NCI-H748 (cell line): ENCODE data around the gene LAMB3.

Experiments used
- DNase-seq: peaks from one replicate; lab custom pipeline; 2025; ENCODE audit not compliant: unreplicated experiment; lab: John Stamatoyannopoulos, UW

LAMB3 gene

DNA sequence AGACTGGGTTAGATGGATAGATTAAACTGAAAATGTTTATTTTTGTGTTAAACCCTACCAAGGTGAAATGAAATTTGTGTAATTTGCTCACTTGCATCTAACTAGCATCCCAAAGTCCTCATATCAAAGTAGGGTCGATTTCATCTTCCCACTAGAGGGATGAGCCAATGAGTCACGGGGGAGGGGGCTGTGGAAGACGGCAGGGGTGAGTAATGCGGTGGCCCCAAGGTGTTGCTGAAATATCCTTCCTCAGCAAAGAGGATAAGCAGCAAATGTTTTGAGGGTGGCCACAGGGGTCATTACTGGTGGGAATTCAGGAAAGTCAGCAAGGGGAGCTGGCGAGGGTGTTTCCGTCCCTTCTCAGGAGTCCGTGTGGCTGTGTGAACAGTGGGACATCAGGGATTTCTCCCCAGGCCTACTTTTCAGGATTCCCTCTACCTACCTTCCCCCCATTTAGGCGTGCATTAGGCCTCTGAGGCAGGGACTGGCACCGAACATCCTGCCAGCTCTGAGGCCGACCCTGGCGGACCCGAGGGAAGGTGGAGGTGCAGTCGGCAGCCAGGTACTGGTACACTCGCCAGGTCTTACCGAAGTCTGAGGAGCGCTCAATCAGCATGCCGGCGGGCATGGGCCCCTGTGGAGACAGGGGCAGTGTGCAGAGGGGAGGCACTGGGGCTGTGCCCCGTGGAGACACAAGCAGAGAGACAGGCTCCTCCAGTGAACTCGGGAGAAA, 18.1 kb downstream of the LAMB3 start:
- no peak for DNase-seq

DNA sequence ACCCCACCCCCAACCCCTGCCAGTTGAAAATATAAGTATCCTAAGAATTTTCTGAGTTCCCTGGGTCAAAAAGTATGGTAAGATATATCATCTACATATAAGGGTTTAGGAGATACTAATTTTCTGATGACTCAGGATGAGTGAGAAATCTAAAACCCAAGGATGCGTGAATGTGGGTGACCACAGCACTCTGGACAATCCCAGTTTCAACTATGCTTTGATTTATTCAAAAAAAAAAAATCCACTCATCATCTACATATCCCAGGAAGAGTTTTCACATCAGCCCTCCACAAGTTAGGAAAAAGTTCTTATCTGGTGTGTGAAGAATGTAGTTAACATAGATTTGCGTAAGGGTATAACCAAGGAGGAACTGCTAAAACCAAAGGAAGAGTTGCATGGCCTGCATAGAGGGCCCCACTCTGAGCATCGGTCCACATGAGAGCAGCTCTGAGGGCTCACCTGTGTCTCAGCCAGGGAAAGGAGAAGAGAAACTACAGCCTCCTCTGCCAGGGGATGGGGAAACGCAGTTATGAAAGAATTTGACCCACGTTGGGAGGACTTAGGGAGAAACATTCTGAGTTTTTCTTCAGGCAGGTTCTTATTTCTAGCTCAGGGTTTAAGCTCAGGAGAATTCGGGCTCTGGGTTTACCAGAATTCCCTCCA, 18.8 kb downstream of the LAMB3 start:
- no peak for DNase-seq

DNA sequence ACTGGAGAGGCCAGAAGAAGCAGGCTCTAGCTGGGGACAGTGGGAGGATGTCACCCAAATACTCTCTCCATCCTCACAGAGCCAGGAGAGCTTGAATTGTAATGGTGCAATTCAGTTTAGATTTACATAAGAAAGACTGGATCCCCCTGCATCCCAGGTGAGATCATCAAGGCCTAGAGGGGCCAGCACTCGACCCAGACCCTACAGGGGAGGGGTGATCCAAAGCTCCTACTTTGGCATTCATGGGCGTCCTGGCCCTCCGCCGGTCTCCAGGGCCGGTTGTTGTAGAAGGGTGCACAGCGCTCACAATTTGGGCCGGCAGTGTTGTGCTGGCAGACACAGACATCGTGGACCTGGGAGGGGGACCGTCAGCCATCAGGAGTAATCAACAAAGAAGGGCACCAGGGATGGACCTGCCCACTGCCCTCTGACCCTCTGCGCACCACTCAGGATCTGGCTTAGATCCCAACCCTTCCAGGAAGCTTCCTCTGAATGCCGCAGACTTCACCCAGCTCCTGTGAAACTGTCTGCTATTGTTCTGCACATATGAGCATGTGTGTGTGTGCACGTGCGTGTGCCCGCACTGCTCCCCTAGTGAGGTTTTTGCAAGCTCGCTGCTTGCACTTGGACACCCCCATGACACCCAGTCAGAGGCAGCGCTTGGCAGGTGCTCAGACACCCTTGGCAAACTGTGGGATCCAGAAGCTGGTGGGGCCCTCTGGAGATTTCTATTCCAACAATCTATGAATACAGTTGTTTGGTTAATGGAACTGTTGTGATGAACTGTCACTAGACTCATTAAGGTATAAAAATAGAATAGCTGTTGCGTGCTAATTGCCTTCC, 21.6 kb downstream of the LAMB3 start:
- DNase-seq, result no peak

DNA sequence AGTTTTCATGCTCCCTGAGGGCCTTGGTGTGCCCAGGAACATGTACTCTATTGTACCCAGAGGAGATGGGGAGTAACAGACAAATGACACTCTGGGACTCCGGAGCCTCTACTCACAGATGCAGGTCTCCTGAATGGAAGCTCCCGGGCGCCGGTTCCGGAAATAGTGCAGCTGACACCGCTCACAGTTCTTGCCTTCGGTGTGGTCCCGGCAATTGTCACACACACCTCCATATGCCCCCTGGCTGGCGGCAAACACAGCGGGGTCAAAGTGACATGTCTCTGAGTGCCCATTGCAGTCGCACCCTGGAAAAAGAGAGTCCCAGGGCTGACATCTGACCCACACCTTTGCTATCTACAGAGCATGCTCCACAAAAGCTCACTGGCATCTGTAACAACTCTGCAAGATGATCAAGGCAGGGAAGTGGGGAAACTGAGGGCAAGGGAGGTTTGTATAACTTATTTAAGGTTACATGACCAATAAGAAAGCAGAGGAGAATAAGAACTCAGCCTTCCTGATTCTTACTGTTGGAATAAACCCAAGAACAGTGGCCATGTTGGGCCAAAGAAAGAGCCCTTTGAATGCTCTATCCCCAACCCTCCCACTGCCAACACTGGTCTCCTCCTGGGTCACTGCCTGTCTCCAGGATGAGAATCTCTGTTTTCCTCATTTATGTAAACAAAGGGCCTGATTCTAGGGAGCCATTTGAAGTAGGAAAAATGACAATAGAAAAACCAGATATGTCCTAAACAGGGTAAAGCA, 22.4 kb downstream of the LAMB3 start:
- DNase-seq, result no peak

DNA sequence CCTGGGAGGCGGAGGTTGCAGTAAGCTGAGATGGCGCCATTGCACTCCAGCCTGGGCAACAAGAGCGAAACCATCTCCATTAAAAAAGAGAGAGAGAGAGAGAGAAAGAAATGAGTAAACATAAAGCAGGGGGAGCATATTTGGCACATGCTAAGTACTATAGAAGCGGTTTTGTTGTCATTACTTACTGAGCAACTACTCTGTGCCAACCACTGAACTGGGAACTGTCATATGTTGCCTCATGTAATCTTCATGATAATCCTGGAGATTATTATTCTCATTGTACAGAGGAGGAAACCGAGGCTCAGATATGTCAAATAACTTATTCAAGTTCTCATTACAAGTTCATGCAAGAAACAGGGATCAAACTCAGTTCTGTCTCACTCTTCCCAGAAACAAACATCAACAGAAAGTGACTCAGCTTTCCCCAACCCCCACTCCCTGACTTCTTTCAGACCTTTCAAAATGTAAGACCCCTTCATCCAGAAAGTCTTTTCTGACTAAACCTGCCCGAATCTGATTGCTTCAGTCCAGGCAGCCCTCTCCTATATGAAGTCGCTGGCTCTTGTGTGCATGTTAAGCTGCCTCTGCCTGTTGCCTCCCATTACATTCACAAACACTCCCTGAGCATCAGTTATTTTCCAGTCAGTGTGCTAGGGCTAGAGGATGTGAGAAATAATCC, 23.5 kb downstream of the LAMB3 start:
- no peak for DNase-seq

DNA sequence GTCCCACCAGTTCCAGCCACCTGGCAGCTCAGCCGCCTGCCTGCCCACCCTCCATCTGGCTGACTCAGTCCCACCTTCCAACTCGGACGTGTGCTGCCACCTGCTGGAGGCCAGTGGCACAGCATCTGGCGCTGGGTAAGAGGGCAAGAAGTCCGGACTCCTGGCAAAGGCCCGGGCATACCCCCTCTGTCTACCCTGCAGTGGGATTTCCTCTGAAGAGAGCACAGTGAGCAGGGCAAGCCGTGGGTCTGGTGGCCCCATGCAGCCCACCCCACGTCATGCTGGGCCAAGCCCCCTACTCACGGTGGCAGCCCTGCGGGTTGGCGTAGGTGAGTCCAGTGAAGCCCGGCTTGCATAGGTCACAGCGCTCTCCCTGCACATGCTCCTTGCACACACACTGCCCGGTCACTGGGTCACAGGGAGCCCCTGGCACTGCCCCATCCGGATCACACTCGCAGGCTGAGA, 24.5 kb downstream of the LAMB3 start:
- peak; percentile 61 for DNase-seq

DNA sequence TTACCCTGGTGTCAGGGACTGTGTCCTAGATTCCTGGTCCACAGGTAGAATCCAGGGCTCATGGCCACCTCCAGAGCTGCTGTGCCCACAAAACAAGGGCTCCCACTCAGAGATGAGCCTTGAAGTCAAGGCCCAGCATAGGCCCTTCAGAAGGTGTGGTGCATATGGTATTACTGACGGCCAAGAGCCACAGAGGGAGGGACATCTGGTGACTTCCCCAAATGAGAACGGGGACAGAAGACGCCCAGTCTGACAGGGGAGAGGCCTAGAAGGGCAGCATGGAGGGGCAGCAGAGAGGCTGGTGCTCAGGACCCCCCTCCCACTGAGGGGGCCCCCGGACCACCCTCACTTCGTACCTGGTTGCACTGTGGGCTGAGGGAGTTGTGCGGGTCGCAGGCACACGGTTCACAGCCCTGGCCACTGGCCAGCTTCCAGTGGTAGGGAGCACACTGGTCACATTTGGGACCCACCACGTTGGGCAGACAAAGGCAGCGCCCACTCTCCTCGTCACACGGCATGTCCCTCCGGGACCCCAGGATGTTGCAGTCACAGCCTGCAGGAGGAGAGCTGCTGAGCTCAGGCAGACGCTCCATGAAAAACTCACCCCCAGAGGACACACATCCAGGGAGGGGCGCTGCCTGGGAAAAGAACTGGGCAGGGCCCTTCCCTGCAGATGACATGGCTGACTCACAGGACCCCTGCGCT, 25.0 kb downstream of the LAMB3 start:
- DNase-seq, result no peak

DNA sequence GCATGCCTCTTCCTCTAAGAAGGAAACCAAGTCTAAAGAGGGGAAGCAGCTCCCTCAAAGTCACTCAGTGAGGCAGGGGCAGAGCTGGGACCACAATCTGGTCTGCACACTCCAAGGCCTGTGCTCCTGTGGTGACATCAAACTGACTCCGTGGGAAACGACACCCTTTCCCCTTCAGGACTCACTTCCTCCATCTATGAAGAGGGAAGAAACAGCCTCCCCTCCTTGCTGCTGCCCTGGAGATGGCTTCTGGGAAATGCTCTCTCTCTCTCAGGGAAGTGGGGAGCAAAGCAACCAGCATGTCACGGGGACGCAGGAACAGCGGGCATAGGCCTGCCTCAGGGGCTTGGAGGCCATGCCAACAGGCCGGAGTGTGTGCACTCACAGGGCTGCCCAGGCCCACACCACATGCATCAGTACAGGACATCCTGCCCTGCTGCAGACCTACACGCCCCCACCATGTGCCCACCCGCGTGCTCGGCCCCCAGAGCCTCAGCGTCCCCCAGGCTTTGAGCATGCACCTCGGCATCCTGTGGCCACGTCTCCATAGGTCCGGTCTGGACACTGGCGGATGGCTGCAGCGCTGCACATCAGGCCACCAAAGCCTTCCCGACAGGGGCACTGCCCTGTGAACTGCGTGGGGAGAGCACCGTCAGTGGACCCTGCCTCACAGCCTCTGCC, 25.7 kb downstream of the LAMB3 start:
- no peak for DNase-seq

DNA sequence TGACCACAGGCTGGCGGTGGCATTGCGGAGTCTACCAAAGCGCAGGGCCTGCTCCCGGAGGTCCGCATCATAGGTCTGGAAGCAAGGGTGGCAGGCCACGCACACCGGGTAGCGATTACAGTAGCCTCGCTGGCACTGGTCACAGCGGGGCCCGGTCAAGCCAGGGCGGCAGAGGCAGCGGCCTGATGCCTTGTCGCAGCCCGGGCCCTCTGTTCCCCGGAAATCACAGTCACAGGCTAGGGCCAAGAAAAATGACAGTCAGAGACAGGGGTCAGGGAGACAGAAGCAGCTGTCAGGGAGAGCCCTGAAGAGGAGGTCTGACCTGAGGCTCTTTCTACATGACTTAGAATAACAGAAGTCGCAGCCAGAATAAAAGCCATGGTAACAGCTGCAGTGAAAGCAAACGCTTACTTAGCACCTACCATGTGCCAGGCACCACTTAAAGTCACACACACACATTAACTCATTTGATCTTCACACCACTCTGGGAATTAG, 26.4 kb downstream of the LAMB3 start:
- DNase-seq, result no peak

DNA sequence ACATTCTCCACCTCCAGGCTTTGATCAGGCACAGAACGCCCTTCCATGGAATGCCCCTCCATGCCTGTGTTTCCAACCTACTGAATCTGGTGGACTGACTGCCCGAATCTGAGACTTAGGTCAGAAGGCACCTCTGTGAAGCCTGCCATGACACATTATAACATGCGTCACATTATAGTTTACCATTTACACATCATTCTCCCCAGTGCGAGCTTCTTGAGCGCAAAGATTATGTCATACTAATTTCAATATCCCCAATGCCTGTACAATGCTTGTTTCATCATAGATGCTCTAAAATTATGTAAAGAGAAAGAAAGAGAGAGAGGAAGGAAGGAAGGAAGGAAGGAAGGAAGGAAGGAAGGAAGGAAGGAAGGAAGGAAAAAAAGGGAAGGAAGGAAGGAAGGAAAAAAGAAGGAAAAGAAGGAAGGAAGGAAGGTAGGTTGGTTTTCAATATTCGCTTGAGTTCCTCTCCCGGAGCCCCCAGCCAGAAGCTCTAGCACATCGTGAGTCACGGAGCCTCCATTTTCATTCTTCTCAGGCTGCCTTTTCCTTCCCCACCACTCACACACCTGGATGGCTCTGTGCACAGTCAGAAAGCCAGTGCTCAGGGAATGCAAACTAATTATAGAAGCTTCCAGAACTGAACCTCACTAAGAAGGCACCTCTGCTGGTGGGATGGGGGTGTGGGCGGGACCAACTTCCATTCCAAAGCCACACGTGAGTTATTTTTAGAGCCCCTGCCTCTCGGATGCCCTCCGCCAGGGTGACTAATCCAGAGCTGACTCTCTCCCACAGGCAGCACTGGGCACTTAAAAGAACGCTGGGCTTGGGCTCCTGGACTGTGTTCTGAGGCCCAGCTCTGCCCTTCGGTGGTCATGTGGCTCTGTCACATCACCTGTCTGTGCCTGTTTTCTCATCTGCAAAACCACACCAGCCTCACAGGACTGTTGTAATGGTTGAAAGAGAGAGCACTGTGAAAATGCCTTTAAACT, 27.4 kb downstream of the LAMB3 start:
- no peak for DNase-seq

DNA sequence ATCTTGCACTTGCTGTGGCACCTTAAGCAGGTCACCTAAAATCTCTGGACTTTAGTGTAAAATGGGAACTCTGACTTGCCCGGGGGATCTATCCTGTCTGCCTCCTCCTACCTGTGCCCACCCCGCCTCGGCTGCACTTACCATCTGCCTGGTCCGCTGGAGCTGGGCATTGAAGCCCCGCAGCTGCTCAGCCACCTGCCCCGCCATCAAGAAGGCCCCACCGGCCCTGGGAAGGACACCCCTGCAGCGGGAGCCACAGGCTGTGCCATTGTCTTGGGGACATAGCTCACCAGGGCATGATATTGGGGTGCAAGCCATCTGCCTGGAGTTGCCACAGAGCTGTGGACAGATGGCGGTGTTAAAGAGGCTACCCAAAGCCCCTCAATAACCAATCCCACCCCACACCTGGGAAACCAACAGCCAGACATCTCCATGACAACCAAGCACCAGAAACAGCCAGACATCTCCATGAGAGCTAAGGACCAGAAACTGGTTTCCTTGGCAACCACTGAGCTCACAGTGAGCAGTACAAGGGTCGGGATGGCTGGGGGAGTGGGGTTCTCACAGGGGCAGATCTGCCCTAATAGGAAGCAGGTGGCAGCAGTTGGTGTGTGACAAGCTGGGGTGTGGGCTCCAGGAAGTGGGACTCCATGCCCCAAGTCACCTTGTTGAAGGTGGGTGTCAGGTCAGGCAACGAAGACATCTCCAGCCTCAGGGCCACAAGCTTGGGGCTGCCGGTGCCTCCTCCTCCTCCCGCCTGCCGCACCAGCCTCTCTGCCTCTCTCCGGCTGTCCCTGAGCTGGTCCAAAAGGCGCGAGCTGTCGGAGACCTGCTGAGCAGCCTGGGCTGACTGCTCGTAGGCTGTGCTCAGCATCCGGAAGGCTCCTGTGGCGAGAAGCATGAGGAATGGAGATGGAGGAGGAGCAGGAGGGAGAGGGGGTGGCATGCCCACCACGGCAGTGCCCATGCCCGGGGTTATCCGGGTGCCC, 29.1 kb downstream of the LAMB3 start:
- peak; percentile 4 for DNase-seq

DNA sequence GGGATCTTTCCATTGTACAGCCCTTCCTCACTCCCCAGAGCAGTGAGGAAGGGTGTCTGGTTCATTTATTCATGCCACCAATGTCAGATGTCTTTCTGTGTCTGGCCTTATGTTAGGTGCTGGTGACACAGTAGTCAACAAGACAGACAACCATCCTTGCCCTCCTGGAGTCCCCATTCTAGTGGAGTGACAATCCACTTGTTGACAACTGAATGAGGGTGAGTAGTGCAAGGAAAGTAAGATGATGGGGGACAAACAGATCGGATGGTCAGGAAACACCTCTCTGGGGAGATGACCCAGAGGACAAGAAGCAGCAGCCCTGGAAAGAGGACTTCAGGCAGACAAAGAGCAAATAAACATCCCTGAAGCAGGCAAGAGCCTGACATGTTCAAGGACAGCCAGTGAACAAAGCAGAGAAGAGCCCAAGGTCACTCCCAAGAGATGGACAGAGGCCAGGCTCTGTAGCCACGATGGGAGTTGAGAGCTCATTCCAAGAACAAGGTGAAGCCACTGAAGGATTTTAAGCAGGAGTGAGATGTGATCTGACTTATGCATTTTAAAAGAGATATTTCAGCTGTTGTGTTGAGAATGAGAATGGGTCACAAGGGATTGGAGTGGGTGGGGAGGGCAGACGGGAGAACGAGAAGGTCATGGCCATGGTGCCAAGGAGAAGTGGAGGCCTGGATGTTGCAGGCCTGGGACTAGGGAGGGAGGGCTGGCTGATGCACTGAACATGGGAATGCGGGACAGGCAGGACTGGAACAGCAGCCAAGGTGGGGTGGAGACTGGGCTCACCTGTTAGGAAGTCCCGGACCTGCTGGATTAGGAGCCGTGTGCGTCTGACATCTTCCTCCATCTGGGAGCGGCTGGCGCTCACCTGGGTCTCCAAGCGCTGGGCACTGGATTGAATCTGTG, 30.2 kb downstream of the LAMB3 start:
- DNase-seq, result no peak

DNA sequence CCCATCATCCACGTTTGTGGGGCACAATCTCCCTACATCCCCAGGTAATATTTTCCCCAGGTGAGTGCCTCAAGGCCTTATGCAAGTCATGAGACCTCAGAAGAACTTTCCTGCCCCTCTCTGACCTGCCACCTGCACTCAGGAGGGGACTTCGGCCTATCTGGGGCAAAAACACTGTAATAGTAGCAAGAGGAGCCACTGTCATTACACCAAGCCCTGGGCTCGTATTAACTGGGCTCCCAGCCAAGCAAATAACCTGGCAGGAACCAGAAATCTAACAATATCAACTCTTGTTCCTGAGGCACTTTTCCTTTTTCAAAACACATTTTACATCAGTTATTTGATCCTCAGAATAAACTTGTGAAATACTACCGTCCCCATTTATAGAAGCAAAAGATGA, 30.9 kb downstream of the LAMB3 start:
- DNase-seq, result no peak

DNA sequence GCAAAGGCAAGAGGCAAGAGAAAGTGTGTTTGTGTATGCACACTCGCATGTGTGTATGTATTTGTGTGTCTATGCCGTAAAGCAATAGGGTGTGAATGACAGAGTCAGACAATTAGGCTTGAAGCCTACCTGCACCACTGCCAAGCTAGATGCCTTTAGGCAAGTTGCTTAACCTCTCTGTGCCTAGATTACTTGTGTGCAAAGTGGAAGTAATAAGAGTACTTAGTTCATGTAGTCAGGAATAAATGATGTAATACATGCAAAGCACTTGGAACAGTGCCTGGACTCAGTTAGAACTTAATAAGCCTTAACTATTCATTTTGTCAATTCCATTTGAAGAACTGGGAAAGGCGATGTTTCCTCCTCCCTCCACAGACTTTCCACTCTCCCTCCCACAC, 31.7 kb downstream of the LAMB3 start:
- DNase-seq, result no peak

DNA sequence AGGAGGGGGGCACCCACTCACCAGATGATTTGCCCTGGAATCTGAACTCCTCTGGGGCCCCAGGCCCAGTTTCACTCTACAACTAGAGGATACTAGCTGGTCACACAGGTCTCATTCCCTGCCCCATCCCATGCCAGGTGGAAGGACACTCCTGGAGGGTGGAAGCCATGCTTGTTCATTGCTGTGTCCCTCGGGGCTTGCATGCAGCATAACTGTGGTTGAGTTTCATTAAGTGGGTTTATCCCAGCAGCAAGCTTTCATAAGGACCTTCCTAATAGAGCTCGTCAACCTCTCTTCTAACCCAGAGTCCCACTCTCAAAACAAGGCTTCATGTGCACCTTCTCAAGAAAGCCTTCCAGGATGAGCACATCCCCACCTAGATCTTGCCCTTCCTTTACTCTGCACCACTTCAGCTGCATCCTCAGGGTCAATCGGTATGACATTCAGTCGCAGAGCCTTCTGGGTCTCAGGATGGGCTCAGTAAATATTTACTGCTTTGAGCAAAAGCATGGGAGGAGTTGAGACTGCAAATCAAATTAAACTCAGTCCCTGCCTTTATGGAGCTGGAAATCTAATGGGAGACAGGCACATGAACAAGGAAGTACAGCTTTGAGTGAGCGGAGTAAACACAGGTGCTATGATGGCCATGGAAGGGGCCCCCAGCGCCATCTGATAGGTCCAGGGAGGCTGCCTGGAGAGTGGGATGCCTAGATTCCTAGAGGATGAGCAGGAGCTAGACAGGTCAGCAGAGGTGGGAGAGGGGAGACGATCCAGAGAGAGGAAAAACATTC, 32.3 kb downstream of the LAMB3 start:
- no peak for DNase-seq
